GM12864 (cell line): ENCODE results near the gene MRPL55.

Experiments used
- DNase-seq: peaks from one replicate; pipeline ENCODE4 v3.0.0-alpha.2; 2011; ENCODE audit warnings: low read depth
- H3K4me3 ChIP-seq: 2 replicates; pipeline ENCODE4 v1.5.1; 2011; ENCODE audit warnings: mild to moderate bottlenecking, low read depth, low read length, control low read depth
- CTCF ChIP-seq: IDR thresholded peaks from 2 replicates; pipeline ENCODE4 v1.5.1; 2011; ENCODE audit warnings: low read depth, mild to moderate bottlenecking, moderate library complexity, low read length, control low read depth, inconsistent platforms; ENCODE audit errors: missing control alignments

The MRPL55 gene

GRCh38 chr1:228083871-228084278 lies 25.2 kb downstream of the MRPL55 start:
- peak overlapping the region; percentile 81 for H3K4me3 ChIP-seq

GRCh38 chr1:228082918-228083870 lies 25.9 kb downstream of the MRPL55 start:
- TF ChIP-seq CTCF = no peak
- H3K4me3 ChIP-seq = peak overlapping the region; percentile 81
- no peak for DNase-seq

More at GRCh38 chr1:228083871-228084278, 25.2 kb downstream of the MRPL55 start:
- TF ChIP-seq CTCF = no peak
- DNase-seq = no peak

GRCh38 chr1:228082214-228082917 lies 26.7 kb downstream of the MRPL55 start, which contains the start of gene ARF1:
TSS of gene ARF1 (plus strand) at chr1:228082708. CDS start at chr1:228097115, 14,407 bp downstream.
- DNase-seq = peak; percentile 77
- TF ChIP-seq CTCF = no peak
- peak within 1 kb of the TSS; percentile 83 for H3K4me3 ChIP-seq

- no peak for DNase-seq
- H3K4me3 ChIP-seq = peak overlapping the region; percentile 83
- no peak for TF ChIP-seq CTCF
Measured at GRCh38 chr1:228081578-228082213, 27.4 kb downstream of the MRPL55 start.

- DNase-seq = no peak
- TF ChIP-seq CTCF = no peak
- peak overlapping the region; percentile 83 for H3K4me3 ChIP-seq
Measured at GRCh38 chr1:228081144-228081543, 28.0 kb downstream of the MRPL55 start.

- DNase-seq = no peak
- TF ChIP-seq CTCF = no peak
- H3K4me3 ChIP-seq = no peak overlapping the region
Measured at GRCh38 chr1:228079601-228080263, 29.4 kb downstream of the MRPL55 start.
